K562 (cell line): ENCODE data around the gene PAX8. TPM values are rescaled to one million over a fixed set of nuclear protein-coding genes. Genes with fewer than 3 reads are reported as not detected.

Experiments
- CBFA2T2 ChIP-seq: fragments of 450-650 bp; conservative IDR thresholded peaks from 2 replicates; pipeline ENCODE4 v1.6.1; 2017; ENCODE audit warnings: mild to moderate bottlenecking
- E2F3 ChIP-seq: fragments of 250-450 bp; sonication (Bioruptor Pico); IDR thresholded peaks from 2 replicates; pipeline ENCODE4 v1.4.0; 2020; ENCODE audit warnings: mild to moderate bottlenecking
- ESRRB ChIP-seq: fragments of 250-450 bp; sonication (Bioruptor Pico); IDR thresholded peaks from 2 replicates; pipeline ENCODE4 v1.5.0; 2020; ENCODE audit warnings: mild to moderate bottlenecking, moderate library complexity, borderline replicate concordance
- HDAC1 ChIP-seq, 2 experiments: fragments of 450-650 bp; IDR thresholded peaks; 2 replicates each; pipeline ENCODE4 v1.6.1; 2016 to 2017; ENCODE audit warnings: inconsistent platforms in 1 of 2, mild to moderate bottlenecking in 1 of 2, moderate library complexity in 1 of 2
- HNRNPH1 ChIP-seq: fragments of 200-400 bp; formaldehyde crosslinking; optimal IDR thresholded peaks from 2 replicates; pipeline ENCODE3; 2017; ENCODE audit warnings: low read depth, mild to moderate bottlenecking, low read length, moderate library complexity
- SIN3A ChIP-seq, 2 experiments: fragments of 150-350 bp in 1 of 2; IDR thresholded peaks; 2 replicates each; pipeline ENCODE4 v1.6.1; 2011 to 2016; ENCODE audit warnings: borderline replicate concordance in 2 of 2, low read depth in 2 of 2, low read length in 2 of 2, mild to moderate bottlenecking in 2 of 2, moderate library complexity in 2 of 2; ENCODE audit not compliant: control insufficient read depth in 1 of 2
- SRSF7 ChIP-seq: fragments of 200-400 bp; formaldehyde crosslinking; optimal IDR thresholded peaks from 2 replicates; pipeline ENCODE3; 2017; ENCODE audit warnings: mild to moderate bottlenecking, low read depth, low read length
- YY1 ChIP-seq, 3 experiments: IDR thresholded peaks; 2 replicates each; pipeline ENCODE4 v1.6.1; 2011; ENCODE audit warnings: low read length in 2 of 3, mild to moderate bottlenecking in 2 of 3, moderate library complexity in 2 of 3, borderline replicate concordance in 1 of 3, control low read depth in 1 of 3, low read depth in 1 of 3; ENCODE audit not compliant: insufficient read depth in 3 of 3, insufficient replicate concordance in 2 of 3, control insufficient read depth in 1 of 3, insufficient read length in 1 of 3; ENCODE audit errors: extremely low read depth in 1 of 3
- ZNF76 ChIP-seq: fragments of 250-450 bp; sonication (Bioruptor Pico); IDR thresholded peaks from 2 replicates; pipeline ENCODE4 v1.4.0; 2020; ENCODE audit warnings: mild to moderate bottlenecking, moderate library complexity, borderline replicate concordance
- polyA plus RNA-seq, 8 experiments: library from polyadenylated mRNA; depleted of rRNA in 4 of 8; stranded (reverse) in 5 of 8; unstranded in 3 of 8; fragments of >200 nt; fragmentation: Nextera tagmentation in 2 of 8; fragmentation: Illumina TruSeq in 1 of 8; extraction: Ambion mirVana in 2 of 8; extraction: Trizol in 1 of 8; gene quantifications; 2 replicates each; pipeline versions ENCODE4 v1.2.1 to v1.2.3, GENCODE V29; 2011 to 2014; ENCODE audit warnings: inconsistent platforms in 1 of 8, missing spikeins in 1 of 8
- total RNA-seq, 7 experiments: library from RNA; depleted of rRNA in 6 of 7; stranded (reverse); fragments of >200 nt in 6 of 7; fragmentation: Illumina TruSeq in 2 of 7; extraction: Trizol in 2 of 7; gene quantifications; 2 replicates each; pipeline versions ENCODE4 v1.2.1 to v1.2.3, GENCODE V29; 2011 to 2021; ENCODE audit warnings: low replicate concordance in 1 of 7
- TF ChIP-seq, protein P1 (sequence below): sonication (generic); formaldehyde crosslinking; IDR thresholded peaks from 2 replicates; pipeline ENCODE4 v1.8.0; 2023; ENCODE audit warnings: mild to moderate bottlenecking, missing genetic modification reagents
- TF ChIP-seq, protein P2 (sequence below): fragments of 200-600 bp; sonication (generic); IDR thresholded peaks from one replicate; pipeline ENCODE4 v1.6.1; 2012; ENCODE audit warnings: mild to moderate bottlenecking, low read depth, low read length, inconsistent platforms
- TF ChIP-seq, protein P3 (sequence below): fragments of 450-650 bp; IDR thresholded peaks from 2 replicates; pipeline ENCODE4 v1.6.1; 2016; ENCODE audit warnings: missing biosample characterization, missing genetic modification characterization

PAX8 gene
- total and polyA plus RNA-seq, 9 of the 15 experiments (the other 6 are each of a cell fraction or from before 2014, with no cell fraction given): 0.13 to 2.1 (median 0.51) TPM

DNA sequence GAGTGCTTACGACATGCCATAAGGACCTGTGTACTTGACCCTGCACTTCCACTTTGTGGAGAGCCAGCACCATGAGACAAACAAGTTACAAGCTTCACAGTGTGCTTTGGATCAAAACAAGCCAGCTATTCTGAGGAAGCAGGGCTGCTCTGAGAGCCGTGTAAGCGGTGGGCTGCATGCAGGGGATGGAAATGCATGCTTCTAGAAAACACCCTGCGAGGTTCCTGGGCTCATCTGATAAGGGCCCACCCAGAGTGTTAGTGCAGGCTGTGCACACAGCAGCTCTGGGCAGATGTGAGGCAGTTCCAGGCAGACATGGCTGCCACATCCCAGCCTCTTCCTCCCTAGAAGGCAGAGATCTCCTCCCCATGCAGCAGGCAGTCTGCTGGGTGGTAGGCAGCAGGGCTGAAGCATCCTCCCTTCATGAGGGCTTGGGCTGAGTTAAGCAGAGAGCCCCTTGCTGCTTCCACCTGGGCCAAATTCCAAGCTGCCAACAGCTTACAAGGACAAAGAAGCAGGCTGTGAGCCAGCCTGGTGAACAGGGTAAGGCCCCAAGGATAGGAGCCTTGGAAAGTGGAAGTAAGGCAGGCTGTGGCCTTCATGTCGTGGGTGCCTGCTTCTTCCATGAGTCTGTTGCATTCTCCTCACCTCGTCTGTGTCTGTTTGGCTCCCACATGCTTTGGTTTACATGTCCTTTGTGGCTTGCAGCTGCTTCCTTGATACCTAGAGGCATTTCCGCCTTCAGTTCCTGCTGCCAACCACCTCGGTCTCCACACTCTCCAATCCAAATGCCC lies 97.3 kb downstream of the PAX8 start (continued):
- TF ChIP-seq HNRNPH1 (no peak), E2F3 (no peak), CBFA2T2 (peak; percentile 24; the same call in 1 of the 2 replicates), ESRRB (no peak), ZNF76 (CRISPR knock-in tag) (no peak), SIN3A (IDR thresholded peaks at IDR 0.05; ENCODE audit: borderline replicate concordance in 2 of 2, control insufficient read depth in 1 of 2, low read depth in 2 of 2, low read length in 2 of 2) (no peak), YY1 (IDR thresholded peaks at IDR 0.05; ENCODE audit: borderline replicate concordance in 1 of 3, control insufficient read depth in 1 of 3, extremely low read depth in 1 of 3, insufficient read depth in 3 of 3, insufficient read length in 1 of 3, insufficient replicate concordance in 2 of 3, low read depth in 1 of 3, low read length in 2 of 3) (peak in 1 of 3 experiments; percentile 21), SRSF7 (no peak), HDAC1 (IDR thresholded peaks at IDR 0.05) (no peak)
- TF ChIP-seq, protein P1, sequence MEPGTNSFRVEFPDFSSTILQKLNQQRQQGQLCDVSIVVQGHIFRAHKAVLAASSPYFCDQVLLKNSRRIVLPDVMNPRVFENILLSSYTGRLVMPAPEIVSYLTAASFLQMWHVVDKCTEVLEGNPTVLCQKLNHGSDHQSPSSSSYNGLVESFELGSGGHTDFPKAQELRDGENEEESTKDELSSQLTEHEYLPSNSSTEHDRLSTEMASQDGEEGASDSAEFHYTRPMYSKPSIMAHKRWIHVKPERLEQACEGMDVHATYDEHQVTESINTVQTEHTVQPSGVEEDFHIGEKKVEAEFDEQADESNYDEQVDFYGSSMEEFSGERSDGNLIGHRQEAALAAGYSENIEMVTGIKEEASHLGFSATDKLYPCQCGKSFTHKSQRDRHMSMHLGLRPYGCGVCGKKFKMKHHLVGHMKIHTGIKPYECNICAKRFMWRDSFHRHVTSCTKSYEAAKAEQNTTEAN (CRISPR knock-in tag): no peak
- TF ChIP-seq, protein P2, sequence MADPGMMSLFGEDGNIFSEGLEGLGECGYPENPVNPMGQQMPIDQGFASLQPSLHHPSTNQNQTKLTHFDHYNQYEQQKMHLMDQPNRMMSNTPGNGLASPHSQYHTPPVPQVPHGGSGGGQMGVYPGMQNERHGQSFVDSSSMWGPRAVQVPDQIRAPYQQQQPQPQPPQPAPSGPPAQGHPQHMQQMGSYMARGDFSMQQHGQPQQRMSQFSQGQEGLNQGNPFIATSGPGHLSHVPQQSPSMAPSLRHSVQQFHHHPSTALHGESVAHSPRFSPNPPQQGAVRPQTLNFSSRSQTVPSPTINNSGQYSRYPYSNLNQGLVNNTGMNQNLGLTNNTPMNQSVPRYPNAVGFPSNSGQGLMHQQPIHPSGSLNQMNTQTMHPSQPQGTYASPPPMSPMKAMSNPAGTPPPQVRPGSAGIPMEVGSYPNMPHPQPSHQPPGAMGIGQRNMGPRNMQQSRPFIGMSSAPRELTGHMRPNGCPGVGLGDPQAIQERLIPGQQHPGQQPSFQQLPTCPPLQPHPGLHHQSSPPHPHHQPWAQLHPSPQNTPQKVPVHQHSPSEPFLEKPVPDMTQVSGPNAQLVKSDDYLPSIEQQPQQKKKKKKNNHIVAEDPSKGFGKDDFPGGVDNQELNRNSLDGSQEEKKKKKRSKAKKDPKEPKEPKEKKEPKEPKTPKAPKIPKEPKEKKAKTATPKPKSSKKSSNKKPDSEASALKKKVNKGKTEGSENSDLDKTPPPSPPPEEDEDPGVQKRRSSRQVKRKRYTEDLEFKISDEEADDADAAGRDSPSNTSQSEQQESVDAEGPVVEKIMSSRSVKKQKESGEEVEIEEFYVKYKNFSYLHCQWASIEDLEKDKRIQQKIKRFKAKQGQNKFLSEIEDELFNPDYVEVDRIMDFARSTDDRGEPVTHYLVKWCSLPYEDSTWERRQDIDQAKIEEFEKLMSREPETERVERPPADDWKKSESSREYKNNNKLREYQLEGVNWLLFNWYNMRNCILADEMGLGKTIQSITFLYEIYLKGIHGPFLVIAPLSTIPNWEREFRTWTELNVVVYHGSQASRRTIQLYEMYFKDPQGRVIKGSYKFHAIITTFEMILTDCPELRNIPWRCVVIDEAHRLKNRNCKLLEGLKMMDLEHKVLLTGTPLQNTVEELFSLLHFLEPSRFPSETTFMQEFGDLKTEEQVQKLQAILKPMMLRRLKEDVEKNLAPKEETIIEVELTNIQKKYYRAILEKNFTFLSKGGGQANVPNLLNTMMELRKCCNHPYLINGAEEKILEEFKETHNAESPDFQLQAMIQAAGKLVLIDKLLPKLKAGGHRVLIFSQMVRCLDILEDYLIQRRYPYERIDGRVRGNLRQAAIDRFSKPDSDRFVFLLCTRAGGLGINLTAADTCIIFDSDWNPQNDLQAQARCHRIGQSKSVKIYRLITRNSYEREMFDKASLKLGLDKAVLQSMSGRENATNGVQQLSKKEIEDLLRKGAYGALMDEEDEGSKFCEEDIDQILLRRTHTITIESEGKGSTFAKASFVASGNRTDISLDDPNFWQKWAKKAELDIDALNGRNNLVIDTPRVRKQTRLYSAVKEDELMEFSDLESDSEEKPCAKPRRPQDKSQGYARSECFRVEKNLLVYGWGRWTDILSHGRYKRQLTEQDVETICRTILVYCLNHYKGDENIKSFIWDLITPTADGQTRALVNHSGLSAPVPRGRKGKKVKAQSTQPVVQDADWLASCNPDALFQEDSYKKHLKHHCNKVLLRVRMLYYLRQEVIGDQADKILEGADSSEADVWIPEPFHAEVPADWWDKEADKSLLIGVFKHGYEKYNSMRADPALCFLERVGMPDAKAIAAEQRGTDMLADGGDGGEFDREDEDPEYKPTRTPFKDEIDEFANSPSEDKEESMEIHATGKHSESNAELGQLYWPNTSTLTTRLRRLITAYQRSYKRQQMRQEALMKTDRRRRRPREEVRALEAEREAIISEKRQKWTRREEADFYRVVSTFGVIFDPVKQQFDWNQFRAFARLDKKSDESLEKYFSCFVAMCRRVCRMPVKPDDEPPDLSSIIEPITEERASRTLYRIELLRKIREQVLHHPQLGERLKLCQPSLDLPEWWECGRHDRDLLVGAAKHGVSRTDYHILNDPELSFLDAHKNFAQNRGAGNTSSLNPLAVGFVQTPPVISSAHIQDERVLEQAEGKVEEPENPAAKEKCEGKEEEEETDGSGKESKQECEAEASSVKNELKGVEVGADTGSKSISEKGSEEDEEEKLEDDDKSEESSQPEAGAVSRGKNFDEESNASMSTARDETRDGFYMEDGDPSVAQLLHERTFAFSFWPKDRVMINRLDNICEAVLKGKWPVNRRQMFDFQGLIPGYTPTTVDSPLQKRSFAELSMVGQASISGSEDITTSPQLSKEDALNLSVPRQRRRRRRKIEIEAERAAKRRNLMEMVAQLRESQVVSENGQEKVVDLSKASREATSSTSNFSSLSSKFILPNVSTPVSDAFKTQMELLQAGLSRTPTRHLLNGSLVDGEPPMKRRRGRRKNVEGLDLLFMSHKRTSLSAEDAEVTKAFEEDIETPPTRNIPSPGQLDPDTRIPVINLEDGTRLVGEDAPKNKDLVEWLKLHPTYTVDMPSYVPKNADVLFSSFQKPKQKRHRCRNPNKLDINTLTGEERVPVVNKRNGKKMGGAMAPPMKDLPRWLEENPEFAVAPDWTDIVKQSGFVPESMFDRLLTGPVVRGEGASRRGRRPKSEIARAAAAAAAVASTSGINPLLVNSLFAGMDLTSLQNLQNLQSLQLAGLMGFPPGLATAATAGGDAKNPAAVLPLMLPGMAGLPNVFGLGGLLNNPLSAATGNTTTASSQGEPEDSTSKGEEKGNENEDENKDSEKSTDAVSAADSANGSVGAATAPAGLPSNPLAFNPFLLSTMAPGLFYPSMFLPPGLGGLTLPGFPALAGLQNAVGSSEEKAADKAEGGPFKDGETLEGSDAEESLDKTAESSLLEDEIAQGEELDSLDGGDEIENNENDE: no peak
- TF ChIP-seq, protein P3, sequence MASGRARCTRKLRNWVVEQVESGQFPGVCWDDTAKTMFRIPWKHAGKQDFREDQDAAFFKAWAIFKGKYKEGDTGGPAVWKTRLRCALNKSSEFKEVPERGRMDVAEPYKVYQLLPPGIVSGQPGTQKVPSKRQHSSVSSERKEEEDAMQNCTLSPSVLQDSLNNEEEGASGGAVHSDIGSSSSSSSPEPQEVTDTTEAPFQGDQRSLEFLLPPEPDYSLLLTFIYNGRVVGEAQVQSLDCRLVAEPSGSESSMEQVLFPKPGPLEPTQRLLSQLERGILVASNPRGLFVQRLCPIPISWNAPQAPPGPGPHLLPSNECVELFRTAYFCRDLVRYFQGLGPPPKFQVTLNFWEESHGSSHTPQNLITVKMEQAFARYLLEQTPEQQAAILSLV (tag): no peak
